Activated CD4-positive, alpha-beta T cell treated with anti-CD3 and anti-CD28 coated beads, Interleukin-2, amount 50 U/mL, for 1 hour (primary cell): Measurements from ENCODE around the gene ZSCAN5A.
A peak's percentile ranks its signal among the peaks of the same experiment; 100 is the strongest.
"Not testable (repeated sequence)": the region's sequence is repeated elsewhere in the genome, so short reads cannot be mapped to it uniquely, and the experiment has no call there.

Source experiments
- DNase-seq: peaks from one replicate; pipeline ENCODE4 v3.0.0-alpha.2; 2020

ZSCAN5A gene

DNA sequence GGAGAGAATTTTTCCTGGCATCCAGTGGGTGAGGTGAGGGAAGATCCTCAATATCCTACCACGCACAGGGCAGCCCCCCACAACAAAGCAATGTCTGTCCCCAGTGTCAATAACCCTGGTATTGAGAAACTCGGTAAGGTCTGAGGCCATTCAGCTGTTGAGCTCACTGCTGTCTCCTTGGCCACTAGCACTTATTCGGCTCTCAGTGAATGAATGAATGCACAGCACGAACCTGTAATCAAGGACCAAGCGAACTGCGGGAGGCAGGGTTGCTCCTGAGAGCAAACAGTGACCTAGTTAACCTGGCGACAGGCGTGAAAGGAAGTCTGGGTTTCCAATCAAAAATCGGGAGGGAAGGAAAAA, 640 bp downstream of the ZSCAN5A start:
- DNase-seq: no peak

DNA sequence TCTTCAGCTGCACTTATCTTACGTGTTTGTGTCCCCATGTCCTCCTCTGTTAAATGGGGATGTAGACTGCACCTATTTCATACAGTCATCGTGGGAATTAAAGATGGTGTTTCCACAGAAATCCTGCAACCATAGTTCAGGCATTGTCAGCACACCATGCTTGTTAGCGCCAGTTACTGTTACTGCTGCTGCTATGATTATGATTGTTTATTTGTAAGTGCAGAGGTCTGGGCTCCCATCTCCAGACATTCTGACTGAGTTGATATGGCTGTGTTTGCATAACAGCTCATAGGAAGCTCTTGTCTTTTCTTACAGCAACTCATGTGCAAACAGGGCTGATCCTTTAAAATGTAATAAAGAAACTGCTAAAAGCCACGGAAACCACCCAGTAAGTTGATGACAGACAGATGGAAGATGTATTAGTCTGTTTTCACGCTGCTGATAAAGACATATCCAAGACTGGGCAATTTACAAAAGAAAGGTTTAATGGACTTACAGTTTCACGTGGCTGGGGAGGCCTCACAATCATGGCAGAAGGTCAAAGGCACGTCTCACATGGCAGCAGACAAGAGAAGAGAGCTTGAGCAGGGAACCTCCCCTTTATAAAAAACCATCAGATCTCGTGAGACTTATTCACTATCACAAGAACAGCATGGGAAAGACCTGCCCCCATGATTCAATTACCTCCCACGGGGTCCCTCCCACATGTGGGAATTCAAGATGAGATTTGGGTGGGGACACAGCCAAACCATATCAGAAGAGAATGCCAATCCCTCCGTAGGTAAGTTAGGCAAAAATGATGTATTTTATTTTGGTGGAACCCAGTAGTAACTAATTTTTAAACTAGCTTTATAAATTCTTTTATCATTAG, 1.6 kb downstream of the ZSCAN5A start:
- DNase-seq: no peak

DNA sequence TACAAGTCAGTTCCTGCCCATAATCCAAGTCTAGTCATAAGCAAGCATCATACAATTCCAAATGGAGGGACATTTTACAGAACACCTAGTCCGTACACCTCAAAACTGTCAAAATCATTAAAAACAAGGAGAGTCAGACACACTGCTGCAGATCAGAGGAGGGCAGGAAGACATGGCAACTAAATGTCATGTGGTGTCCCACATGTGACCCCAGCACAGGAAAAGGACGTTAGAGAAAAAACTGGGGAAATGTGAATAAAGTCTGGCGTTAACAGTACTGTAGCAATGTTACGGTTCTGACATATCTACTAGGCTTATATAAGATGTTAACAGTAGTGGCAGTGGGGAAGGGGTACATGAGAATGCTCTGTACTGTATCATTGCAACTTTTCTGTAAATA, 2.3 kb downstream of the ZSCAN5A start:
- DNase-seq: no peak

DNA sequence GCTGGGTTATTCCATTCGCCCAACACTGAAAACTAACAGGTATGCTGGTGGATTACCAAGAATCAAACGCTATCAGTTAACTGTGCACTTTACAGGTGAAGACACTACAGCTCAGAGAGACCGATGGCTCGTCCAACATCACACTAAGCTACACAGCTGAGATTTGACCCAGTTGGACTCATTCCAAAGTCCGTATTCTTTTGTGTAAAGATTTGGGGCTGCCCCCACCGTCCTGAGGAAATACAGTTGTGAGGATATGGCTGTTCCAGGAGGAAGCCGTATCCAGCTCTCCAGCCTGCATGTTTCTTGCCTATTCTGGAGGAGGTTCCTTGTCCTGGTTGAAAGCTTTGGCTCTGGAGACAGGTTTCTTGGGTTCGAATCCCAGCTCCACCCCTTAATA, 4.2 kb downstream of the ZSCAN5A start:
- DNase-seq: no peak

DNA sequence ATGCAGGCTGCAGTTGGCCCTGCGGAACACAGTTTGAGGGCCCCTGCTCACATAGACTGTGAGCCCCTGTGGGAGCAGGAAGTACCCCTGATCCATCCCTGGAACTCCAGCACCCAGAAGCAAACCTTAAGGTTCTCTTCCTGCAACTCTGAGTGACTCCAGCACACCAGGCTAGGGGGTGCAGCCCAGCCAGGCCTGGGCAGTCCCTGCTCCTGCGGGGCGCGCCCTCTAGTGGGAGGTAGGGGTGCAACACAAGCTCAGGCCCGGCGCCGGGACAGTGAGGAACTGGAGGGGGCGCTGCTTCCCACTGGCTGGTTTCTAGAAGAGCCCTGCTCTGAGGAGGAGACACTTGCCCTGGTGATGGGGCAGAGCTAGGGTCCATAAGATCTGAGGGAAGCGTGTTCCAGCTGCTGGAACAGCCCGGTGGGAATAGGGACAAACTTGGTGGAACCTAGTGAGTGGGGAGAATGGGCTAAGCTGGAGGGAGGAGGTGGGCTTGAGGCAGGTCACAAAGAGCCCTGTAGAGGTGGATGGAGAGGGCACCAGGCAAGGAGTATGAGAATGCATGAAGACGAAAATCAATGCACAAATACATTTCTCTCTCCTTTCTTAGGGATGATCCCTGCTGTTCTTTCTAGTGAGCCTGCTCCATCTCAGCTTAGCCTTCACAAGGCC, 5.0 kb downstream of the ZSCAN5A start:
- DNase-seq: peak; percentile 52

DNA sequence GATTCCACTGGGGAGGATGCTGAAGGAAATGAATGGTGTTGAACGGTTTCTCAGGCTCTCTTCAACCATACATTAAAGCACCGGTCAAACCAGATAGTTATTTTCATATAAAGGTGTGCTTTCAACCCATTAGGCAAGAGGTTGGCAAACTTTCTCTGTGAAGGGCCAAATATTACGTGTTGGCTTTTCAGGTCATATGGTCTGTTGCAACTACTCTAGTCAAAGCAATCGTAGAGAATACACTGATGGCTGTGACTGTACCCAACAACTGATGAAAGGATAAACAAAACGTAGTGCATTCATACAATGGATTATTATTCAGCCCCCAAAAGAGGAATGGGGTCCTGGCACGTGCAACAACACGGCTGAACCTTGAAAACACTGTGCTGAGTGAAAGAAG, 5.8 kb downstream of the ZSCAN5A start:
- DNase-seq: no peak

DNA sequence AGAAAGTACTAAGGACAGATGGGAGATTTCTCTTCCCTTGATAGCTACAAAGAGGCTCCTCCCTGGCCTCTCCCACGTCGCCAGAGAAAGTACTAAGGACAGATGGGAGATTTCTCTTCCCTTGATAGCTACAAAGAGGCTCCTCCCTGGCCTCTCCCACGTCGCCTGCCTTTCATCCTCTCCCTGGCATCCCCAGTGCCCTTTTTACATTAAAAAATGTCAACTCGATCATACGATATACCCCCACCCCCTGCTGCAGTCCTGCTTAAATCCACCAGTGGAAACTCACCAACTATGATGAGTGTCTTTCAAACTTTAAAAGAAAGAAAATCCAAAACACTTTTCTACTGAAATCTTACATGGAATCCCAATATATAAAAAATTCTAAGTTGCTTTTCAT, 7.6 kb downstream of the ZSCAN5A start:
- DNase-seq: not testable (repeated sequence)

DNA sequence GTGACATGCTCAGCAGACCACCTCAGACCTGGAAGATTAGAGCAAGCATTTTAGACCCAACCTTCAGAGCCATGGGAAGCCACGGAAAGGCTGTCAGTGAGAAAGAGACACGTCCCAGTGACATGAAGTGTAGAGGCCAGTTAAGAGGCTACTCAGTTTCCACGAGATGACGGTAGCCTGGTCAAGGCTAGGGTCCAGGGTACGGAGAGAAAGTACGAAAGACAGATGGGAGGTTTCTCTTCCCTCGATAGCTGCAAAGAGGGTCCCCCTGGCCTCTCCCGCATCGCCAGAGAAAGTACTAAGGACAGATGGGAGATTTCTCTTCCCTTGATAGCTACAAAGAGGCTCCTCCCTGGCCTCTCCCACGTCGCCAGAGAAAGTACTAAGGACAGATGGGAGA, 8.6 kb downstream of the ZSCAN5A start:
- DNase-seq: no peak

DNA sequence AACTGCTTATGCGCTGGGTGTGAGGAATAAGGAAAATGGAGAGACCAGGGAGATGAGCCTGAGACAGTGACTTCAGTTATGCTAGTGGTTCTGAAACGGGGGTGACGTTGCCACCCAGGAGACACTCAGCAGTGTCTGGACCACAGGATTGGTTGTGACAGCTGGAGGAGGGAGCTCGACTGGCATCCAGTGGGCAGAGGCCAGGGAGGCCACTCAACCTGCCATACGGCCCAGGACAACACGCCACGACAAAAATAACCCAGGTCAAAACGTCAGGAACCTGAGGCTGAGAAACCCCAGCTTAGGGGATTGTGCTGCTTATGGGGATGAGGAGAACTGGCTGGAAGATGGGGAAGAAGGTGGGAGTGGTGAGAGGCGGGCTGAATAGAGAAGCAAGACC, 10.4 kb downstream of the ZSCAN5A start:
- no peak for DNase-seq

DNA sequence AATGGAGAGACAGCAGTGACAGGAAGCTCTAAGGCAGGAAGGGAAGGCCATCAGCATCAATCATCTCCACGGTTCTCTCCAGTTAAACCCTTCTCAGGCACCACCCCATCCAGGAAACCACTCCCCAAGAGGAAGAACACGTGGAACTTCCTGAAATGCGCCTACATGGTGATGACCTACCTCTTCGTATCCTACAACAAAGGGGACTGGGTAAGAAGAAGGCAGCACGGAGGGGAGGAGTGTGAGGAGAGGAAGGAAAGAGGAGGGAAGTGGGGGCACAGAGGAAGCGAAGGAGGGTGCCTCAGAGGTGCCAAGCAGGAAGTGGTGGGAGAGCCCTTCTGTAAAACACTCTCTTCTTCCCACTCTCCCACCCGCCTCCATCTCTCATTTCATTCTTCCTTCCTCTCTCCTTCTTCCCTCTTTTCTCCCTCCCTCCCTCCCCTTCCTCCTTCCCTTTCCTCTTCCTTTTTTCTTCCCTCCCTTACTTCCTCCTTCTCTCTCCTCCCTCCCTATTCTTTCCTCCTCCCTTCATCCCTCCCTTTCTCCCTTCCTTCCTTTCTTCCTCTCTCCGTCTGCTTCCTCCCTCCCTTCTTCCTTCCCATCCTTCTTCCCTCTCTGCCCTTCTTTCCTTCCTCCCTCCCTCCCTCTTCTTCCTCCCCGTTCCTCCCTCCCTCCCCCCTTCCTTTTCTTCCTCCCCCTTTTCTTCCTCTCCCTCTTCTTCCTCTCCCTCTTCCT, 12.6 kb downstream of the ZSCAN5A start:
- DNase-seq: no peak

DNA sequence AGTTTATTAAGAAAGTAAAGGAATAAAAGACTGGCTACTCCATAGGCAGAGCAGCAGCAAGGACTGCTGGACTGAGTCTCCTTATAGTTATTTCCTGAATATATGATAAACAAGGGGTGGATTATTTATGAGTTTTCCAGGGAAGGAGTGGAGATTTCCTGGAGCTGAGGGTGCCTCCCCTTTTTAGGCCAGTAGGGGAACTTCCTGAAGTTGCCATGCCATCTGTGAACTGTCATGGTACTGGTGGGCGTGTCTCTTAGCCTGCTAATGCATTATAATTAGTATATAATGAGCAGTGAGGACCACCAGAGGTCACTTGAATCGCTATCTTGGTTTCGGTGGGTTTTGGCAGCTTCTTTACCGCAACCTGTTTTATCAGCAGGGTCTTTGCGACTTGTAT, 13.5 kb downstream of the ZSCAN5A start:
- no peak for DNase-seq

DNA sequence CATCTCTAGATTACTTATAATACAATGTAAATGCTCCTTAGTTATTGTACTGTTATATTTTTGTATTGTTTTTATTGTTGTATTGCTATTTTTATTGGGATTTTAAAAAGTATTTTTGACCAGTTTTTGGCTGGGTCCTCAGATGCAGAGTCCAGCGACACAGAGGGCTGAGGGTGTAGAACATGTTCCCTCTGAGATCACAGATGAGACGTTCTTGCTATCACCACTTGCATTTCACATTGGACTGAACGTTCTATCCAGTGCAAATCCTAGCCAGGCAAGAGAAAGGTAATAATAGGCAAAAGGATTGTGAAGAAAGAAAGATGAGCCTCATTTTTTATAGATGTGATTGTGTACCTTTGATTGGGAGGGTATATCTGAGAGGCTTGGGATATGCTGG, 15.0 kb downstream of the ZSCAN5A start:
- no peak for DNase-seq

DNA sequence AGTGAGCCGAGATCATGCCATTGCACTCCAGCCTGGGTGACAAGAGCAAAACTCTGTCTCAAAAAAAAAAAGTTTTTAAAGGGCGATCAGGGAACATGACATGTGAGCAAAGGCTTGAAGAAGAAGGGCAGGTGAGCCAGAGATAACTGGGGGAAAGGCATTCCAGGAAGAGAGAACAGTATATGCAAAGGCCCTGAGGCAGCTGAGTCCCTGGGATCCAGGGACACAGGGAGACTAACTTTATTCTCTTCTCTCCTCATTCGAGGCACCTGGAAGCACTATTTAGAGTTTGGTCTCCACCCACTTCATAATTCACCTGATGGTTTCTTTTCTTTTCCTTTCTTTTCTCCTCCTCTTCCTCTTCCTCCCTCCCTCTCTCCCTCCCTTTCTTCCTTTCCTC, 17.6 kb downstream of the ZSCAN5A start:
- DNase-seq: no peak

DNA sequence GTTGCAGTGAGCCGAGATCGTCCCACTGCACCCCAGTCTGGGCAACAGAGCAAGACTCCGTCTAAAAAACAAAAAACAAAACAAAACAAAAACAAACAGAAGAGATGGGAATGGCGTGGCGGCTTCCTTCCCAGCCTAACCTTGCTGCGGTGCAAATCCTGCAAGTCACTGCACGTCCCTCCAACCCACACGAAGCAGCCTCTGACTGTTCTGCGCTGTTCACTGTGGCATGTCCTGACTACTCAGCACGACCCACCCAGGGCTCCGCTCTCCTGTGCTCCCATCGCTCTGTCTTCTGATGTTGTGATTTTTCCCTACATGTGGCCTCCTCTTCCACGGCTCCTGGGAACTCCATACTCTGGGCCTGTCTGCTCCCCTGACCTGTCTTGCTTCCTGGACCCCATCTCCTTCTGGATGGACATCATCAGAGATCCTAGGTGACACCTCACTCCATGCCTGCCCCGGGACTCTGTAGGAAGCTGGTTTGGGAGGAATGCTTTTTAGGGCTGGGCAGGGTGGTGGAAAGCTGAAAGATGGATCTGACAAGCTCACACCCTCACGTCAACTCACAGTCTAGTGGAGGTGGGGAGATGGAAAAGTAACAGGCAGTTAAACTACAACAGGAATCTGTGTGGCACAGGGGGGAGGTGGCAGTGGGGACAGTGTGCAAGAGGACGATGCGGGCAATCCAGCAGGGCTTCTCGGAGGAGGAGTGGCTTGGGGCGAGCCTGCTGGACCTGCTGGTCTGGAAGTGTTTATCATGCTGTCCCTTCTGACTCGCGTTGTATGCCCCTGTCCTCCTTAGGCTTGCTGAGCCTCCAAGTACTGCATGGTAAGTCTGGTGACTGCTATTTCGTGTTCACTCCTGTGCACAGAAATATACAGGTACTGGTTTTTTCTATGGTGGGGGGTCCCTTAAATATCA, 18.8 kb downstream of the ZSCAN5A start:
- DNase-seq: no peak

DNA sequence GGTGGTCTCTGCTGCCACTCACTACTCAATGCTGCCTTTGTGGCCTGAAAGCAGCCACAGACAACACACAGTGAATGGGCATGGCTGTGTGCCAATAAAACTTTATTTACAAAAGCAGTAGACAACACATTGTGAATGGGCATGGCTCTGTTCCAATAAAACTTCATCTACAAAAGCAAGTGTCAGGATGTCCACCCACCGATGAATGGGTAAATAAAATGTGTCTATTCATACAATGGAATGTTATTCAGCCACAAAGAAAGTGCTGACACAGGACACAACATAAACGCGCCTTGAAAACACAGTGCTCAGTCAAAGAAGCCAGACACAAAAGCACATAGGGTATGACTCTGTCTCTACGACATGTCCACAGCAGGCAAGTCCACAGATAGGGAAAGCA, 20.1 kb downstream of the ZSCAN5A start:
- DNase-seq: no peak

DNA sequence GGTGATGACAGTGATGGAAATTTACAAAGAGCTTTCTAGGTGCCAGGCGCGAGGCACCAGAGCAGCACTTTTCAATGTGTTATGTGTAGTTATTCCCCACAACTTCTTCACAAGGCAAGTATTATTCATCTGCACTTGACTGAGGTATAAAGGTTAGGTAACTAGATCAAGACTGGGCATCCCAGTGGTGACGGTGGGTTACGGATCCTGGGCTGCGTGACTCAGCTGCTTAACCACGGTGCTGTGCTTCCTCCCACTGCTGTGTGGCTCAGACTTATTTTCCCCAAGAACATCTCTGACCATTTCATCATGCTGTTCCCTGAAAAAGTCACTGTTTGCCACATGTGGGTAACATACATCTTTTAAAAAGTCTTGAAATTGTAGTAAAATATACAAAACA, 22.8 kb downstream of the ZSCAN5A start:
- no peak for DNase-seq

DNA sequence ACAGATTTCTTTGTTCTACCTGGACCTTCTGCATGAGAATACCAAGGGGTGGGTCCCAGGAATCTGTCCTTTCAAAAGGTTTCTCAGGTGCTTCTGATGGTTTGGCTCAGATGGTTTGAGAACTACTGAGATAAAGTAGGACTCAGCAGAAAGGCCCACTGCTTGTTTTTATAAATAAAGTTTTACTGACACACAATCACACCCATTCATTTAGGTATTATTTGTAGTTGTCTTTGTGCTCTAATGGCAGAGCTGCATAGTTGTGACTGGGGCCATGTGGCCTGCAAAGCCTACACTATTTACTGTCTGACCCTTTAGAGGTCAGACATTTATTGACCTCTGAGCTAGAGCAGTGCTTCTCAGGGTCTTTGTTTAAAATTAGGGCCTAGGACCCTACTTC, 24.5 kb downstream of the ZSCAN5A start:
- no peak for DNase-seq

DNA sequence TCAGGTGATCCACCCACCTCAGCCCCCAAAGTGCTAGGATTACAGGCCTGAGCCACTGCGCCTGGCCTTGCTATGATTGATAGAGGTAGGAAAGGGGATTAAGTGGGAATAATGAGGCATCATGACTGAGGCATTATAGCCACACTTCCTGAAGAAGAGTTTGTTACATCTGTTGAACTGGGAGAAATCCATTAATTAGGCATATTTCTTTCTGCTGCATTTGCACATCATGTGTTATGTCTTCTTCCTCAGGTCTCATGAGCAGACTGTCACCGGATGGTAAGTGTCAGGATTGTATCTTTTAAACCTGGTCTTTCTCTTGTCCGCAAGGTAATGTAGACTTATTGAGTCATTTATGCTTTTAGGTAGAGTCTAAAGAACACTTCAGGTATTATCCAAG, 29.9 kb downstream of the ZSCAN5A start:
- no peak for DNase-seq

DNA sequence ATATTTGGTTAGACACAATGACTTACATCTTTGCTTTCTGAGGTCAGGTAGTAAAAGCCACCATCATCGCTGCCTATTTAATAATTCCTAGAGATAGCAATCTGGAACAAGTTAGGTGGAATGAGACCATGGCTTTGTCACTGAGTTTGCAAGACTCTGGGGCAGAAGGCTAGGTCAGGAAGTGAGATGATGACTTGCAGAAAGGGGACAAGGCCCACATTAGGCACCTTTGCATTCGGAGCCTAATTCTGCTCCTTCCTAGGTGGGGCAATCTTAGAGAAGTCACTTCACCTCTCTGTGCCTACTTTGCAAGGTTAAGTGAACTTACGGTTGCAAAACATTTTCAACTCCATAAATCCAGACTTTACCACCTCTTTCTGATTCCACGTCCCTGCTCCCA, 31.8 kb downstream of the ZSCAN5A start:
- no peak for DNase-seq

DNA sequence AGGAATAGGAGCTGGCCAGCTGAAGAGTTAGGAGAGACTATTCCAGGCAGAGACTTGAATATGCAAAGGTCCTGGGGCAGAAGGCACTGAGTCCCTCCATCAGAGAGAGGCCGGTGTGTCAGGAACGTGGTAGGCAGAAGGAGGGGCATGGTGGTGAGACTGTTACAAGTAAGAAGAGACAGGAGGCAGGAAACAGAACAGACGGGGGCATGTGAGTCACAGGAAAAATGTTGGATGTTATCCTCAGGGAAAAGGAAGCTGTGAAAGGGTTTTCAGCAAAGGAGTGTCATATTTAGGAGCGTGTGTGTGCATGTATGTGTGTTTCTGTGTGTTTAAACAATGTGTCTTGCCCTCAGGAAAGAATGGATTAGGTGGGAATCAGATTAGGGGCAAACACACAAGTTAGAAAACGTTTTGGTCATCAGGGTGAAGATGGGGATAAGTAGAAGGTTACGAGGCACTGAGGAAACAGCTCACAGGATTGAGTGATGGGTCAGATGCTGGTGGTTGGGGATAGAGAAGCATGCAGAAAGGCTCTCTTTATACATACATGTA, 41.0 kb downstream of the ZSCAN5A start:
- no peak for DNase-seq

DNA sequence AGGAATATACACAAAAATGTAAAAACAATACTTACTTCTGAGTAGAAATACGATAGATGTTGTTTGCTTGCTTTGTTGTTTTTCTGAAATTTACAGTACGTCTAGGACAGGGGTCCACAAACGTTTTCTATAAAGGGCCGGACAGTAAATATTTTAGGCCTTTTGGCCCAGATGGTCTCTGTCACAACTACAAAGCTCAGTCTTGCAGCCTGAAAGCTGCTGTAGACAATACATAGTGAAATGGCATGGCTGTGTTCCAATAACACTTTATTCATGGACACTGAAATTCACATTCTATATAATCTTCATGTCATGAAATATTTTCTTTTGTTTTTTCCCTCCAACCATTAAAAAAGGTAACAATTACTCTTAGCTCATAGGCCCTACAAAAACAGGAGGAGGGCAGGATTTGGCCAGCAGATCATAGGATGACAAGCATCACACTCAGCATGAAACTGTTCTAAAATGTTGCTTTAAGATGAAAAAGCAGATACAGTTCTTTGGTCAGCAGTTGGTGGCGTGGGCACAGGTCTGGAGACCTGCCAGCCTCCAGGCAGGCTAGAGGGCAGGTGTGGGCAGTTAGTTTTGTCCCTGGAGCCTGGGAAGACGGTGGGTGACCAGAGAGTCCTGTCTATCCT, 42.4 kb downstream of the ZSCAN5A start, which contains the start of gene EDDM13:
Gene EDDM13, plus strand, starts transcription at position 588 of the 638 bp plus-strand sequence. CDS start 87 bp downstream, outside the sequence.
- no peak for DNase-seq

DNA sequence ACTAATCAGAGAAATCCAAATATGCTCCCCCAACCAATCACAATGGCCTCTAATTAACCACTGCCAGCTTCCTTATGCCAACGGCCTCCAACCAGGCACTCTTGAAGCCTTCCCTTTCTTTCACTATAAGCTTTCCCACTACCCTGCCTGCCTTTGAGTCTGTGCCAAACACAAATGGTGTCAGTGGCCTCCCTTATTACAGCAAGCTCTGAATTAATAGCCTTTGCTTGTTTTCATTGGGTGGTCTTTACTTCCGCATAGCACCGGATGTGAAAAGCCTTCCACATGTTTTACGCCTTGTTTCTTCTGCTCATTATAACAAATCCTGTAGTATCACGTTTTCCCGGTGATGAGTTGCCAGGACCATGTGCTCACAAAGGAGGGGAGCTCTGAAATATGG, 43.5 kb downstream of the ZSCAN5A start:
- DNase-seq: no peak
